Activated CD4-positive, CD25-positive, alpha-beta regulatory T cell treated with anti-CD3 and anti-CD28 coated beads, Interleukin-2, amount 50 U/mL, for 24 hours (primary cell): ENCODE data around the gene G6PC1.
"Not testable (repeated sequence)": the region's sequence is repeated elsewhere in the genome, so short reads cannot be mapped to it uniquely, and the experiment has no call there.

ENCODE experiments used
- ATAC-seq, 2 donors: fragments of 150-1000 bp; cut with Tn5 transposase; one replicate each; pipeline ENCODE4 v1.10.0; 2021; ENCODE audit warnings: mild to moderate bottlenecking in 1 of 2, moderate library complexity in 1 of 2

The G6PC1 gene

GRCh38 chr17:42900460-42901331, at the start of gene G6PC1:
G6PC1 (plus strand) TSS chr17:42900799; CDS start chr17:42900877, 78 bp downstream.
- ATAC-seq = no peak

- no peak for ATAC-seq
Measured at GRCh38 chr17:42850954-42851353, 49.6 kb upstream of the G6PC1 start, which contains the start of gene AOC3. AOC3 (plus strand) TSS chr17:42851199; CDS start chr17:42851344, 145 bp downstream.

- ATAC-seq = not testable (repeated sequence)
Measured at GRCh38 chr17:42851371-42852240, 49.0 kb upstream of the G6PC1 start.

- no peak for ATAC-seq
Measured at GRCh38 chr17:42852351-42852750, 48.2 kb upstream of the G6PC1 start.

GRCh38 chr17:42853004-42853403, 47.6 kb upstream of the G6PC1 start:
- no peak for ATAC-seq

GRCh38 chr17:42853597-42853967, 47.0 kb upstream of the G6PC1 start:
- ATAC-seq = no peak

GRCh38 chr17:42853968-42854790, 46.4 kb upstream of the G6PC1 start:
- no peak for ATAC-seq

GRCh38 chr17:42855048-42855596, 45.5 kb upstream of the G6PC1 start:
- no peak for ATAC-seq

GRCh38 chr17:42856093-42856492, 44.5 kb upstream of the G6PC1 start:
- not testable (repeated sequence) for ATAC-seq

- ATAC-seq = not testable (repeated sequence)
Measured at GRCh38 chr17:42856516-42856915, 44.1 kb upstream of the G6PC1 start.

- no peak for ATAC-seq
Measured at GRCh38 chr17:42857389-42857788, 43.2 kb upstream of the G6PC1 start.

- ATAC-seq = no peak
Measured at GRCh38 chr17:42865638-42866094, 34.9 kb upstream of the G6PC1 start.

GRCh38 chr17:42866216-42866615, 34.4 kb upstream of the G6PC1 start:
- ATAC-seq = no peak

GRCh38 chr17:42866631-42867575, 33.7 kb upstream of the G6PC1 start:
- ATAC-seq = no peak

- ATAC-seq = not testable (repeated sequence)
Measured at GRCh38 chr17:42867694-42868261, 32.8 kb upstream of the G6PC1 start.

GRCh38 chr17:42868338-42868737, 32.3 kb upstream of the G6PC1 start:
- ATAC-seq = no peak

GRCh38 chr17:42871647-42872046, 29.0 kb upstream of the G6PC1 start:
- no peak for ATAC-seq

- ATAC-seq = no peak
Measured at GRCh38 chr17:42872251-42872965, 28.2 kb upstream of the G6PC1 start.

GRCh38 chr17:42873315-42873714, 27.3 kb upstream of the G6PC1 start:
- ATAC-seq = no peak
